ENCODE measurements around the gene HTRA3.

DNA sequence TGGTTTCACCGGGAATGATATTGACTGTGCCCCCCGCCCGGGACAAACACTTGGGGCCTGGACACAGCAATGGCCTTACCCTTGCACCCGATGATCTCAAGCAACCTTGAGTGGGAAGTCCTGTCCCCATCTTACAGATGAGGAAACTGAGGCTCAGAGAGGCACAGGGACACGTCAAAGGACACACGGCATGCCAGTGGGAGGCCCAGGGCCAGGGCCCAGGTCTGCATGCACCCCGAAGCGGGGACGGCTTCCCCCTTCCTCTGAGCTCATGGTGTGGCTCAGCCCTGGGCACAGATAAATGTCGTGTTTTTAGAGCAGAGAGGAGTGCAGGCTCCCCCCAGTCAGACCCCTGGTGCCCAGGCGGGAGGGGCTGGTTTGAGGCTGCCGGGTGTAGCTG, 33.9 kb upstream of the HTRA3 start:
- TF ChIP-seq CTCF (IDR thresholded peaks at IDR 0.05; ENCODE audit: poor library complexity, severe bottlenecking), result no peak
- TF ChIP-seq EZH2 (IDR thresholded peaks at IDR 0.05; ENCODE audit: borderline replicate concordance, insufficient read depth, low read length, poor library complexity, severe bottlenecking), result no peak
- no peak for TF ChIP-seq RAD21 (conservative IDR thresholded peaks at IDR 0.05)
- no peak for TF ChIP-seq EP300 (conservative IDR thresholded peaks at IDR 0.05; ENCODE audit: poor library complexity, severe bottlenecking)
- TF ChIP-seq MXI1 (conservative IDR thresholded peaks at IDR 0.05; ENCODE audit: poor library complexity, severe bottlenecking), result no peak
- no peak for TF ChIP-seq SMC3 (conservative IDR thresholded peaks at IDR 0.05; ENCODE audit: poor library complexity)
- TF ChIP-seq POLR2AphosphoS5 (IDR thresholded peaks at IDR 0.05), result no peak
- TF ChIP-seq REST (IDR thresholded peaks at IDR 0.05; ENCODE audit: borderline replicate concordance), result no peak

Measured in neural cell (in vitro differentiated cells).